ENCODE data around the gene ATP11B.

Gene ATP11B

DNA sequence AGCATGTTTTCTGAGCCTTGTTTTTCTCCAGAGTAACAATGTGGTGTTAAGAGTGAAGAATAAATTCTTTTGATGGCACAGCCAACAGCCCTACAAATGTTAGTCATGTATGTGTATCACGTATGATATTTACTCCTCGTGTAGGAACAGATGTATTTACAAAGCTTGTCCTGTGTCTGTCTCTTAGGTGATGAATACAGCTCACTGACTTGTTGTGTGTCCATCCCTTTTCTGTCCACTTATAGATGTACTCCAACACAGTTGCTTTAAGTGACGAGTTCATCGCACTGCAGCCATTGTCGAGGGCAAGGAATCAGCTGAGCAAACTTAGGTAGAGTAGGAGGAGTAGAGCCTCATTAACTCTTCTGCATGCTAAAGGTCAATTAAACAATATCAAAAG is 108.9 kb downstream of the ATP11B start:
- no peak for TF ChIP-seq CTCF (IDR thresholded peaks at IDR 0.05; ENCODE audit: low read depth, low read length)
- no peak for DNase-seq (ENCODE audit: extremely low read depth, low read depth)

GRCh38 chr3:182904164-182904563 is 110.9 kb downstream of the ATP11B start:
- no peak for DNase-seq (ENCODE audit: extremely low read depth, low read depth)
- TF ChIP-seq CTCF (IDR thresholded peaks at IDR 0.05; ENCODE audit: low read depth, low read length), result no peak; the same call in 1 of the 2 replicates

DNA sequence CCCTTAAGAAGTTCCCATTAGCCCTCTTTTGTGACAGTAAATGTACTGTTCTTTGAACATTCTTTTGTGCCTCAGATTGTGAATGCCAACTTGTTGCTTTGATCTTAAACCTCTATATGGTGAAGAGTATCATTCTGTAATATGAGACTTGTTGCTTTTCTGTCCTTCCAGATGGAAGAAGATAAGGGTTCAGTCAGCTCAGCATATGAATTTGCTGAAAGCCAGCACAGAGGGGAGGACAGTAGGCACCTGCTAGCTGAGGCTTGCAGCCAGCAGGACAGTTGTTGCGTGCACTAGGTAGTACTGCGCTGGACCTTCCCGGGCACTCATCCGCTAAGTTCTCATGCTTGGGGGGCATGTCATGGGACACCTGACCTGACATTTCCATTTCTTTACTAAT is 112.3 kb downstream of the ATP11B start:
- no peak for TF ChIP-seq CTCF (IDR thresholded peaks at IDR 0.05; ENCODE audit: low read depth, low read length)
- DNase-seq (ENCODE audit: extremely low read depth, low read depth), result no peak

DNA sequence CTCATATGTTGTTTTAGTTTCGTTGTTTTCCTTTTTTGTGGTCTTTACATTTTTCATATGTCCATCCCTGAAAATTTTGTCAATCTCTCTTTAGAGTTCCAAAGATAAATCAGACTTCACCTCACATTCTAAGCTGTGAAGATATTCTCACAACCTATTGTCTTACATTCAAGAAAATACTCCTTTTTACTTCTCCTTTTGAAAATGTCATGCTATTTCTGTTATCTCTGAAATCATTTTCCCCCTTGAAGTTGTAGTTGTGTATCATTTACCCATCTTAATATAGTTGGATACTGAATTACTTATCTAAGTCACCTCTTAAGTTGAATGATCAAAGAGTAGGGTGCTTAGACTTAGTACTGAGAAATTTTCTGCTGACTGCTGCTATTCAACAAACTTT is 112.7 kb downstream of the ATP11B start:
- DNase-seq (ENCODE audit: extremely low read depth, low read depth), result no peak
- no peak for TF ChIP-seq CTCF (IDR thresholded peaks at IDR 0.05; ENCODE audit: low read depth, low read length)

GRCh38 chr3:182908471-182908870 is 115.2 kb downstream of the ATP11B start:
- DNase-seq (ENCODE audit: extremely low read depth, low read depth), result peak; percentile 11
- TF ChIP-seq CTCF (IDR thresholded peaks at IDR 0.05; ENCODE audit: low read depth, low read length), result no peak

- no peak for DNase-seq (ENCODE audit: extremely low read depth, low read depth)
- TF ChIP-seq CTCF (IDR thresholded peaks at IDR 0.05; ENCODE audit: low read depth, low read length), result peak; percentile 45
Observed at GRCh38 chr3:182909318-182910040, 116.2 kb downstream of the ATP11B start.

GRCh38 chr3:182910936-182911781 is 117.9 kb downstream of the ATP11B start:
- DNase-seq (ENCODE audit: extremely low read depth, low read depth), result no peak
- TF ChIP-seq CTCF (IDR thresholded peaks at IDR 0.05; ENCODE audit: low read depth, low read length), result no peak
